Measurements from ENCODE around the gene DNAJB4.

DNA sequence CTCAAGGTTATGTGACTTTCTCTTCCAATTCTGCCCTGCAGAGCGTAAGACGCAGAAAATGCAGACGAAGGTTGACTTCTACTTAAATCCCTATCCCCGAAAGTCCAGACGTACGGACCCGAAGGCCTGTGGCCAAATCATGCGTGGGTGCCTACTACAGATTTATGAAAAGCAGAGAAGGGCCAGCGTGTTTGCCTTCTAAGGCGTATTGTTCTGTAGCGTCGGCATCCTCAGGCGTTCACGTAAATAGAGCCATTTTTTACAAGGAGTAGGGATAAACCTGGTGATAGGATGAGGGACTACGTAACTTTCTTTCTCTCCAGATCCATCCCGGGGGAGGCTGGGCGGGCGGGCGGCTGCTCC is 40.8 kb downstream of the DNAJB4 start:
- TF ChIP-seq, protein P1, sequence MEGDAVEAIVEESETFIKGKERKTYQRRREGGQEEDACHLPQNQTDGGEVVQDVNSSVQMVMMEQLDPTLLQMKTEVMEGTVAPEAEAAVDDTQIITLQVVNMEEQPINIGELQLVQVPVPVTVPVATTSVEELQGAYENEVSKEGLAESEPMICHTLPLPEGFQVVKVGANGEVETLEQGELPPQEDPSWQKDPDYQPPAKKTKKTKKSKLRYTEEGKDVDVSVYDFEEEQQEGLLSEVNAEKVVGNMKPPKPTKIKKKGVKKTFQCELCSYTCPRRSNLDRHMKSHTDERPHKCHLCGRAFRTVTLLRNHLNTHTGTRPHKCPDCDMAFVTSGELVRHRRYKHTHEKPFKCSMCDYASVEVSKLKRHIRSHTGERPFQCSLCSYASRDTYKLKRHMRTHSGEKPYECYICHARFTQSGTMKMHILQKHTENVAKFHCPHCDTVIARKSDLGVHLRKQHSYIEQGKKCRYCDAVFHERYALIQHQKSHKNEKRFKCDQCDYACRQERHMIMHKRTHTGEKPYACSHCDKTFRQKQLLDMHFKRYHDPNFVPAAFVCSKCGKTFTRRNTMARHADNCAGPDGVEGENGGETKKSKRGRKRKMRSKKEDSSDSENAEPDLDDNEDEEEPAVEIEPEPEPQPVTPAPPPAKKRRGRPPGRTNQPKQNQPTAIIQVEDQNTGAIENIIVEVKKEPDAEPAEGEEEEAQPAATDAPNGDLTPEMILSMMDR (IDR thresholded peaks at IDR 0.05), result no peak
- TF ChIP-seq POLR2A (IDR thresholded peaks at IDR 0.05), result no peak
